Activated B cell treated with CpG ODN at 0.5 μM for 24 hours (primary cell): ENCODE data around the gene RUSC1. TPM values are rescaled to one million over a fixed set of nuclear protein-coding genes. Genes with fewer than 3 reads are reported as not detected.

Experiments
- ATAC-seq: fragments of 200-7000 bp; cut with Tn5 transposase; one replicate; pipeline ENCODE4 v1.10.0; 2021; ENCODE audit warnings: low read depth, mild to moderate bottlenecking, moderate library complexity
- CTCF ChIA-PET: fragments of 350-600 bp; sonication (Branson Sonifier 250); formaldehyde crosslinking; loops from one replicate; lab custom pipeline; 2021; ENCODE audit warnings: antibody characterized with exemption; lab: Charles Lee
- POLR2A ChIA-PET: fragments of 350-600 bp; sonication (Branson Sonifier 250); formaldehyde crosslinking; loops from one replicate; lab custom pipeline; 2021; ENCODE audit warnings: antibody characterized with exemption; lab: Charles Lee
- DNase-seq: peaks from one replicate; pipeline ENCODE4 v3.0.0; 2022
- H3K27ac Mint-ChIP-seq: one replicate; pipeline ENCODE4 v1.8.0; 2020; ENCODE audit warnings: mixed read lengths
- H3K27me3 Mint-ChIP-seq: one replicate; pipeline ENCODE4 v1.8.0; 2021; ENCODE audit warnings: mixed read lengths
- H3K36me3 Mint-ChIP-seq: one replicate; pipeline ENCODE4 v1.8.0; 2021; ENCODE audit warnings: low read depth, mixed read lengths
- H3K4me1 Mint-ChIP-seq: one replicate; pipeline ENCODE4 v1.8.0; 2021; ENCODE audit warnings: mixed read lengths
- H3K4me3 Mint-ChIP-seq: one replicate; pipeline ENCODE4 v1.8.0; 2020; ENCODE audit warnings: mild to moderate bottlenecking, mixed read lengths
- H3K9me3 Mint-ChIP-seq: one replicate; pipeline ENCODE4 v1.8.0; 2020; ENCODE audit warnings: mixed read lengths
- intact Hi-C: fragments of 100-400 bp; cut with micrococcal nuclease; formaldehyde crosslinking; loops from one replicate; pipeline ENCODE4 v1.15.1; 2024
- total RNA-seq: library from RNA; stranded (reverse); gene quantifications from 2 replicates; pipeline ENCODE4 v1.2.3, GENCODE V29; 2022
- TF ChIP-seq, protein P1 (sequence below): fragments of 200-600 bp; IDR thresholded peaks from one replicate; pipeline ENCODE4 v1.8.0; 2022; ENCODE audit warnings: antibody characterized with exemption, mild to moderate bottlenecking

RUSC1 gene
- total RNA-seq, 1 donor from 2014 or later, result 15.0 TPM

DNA sequence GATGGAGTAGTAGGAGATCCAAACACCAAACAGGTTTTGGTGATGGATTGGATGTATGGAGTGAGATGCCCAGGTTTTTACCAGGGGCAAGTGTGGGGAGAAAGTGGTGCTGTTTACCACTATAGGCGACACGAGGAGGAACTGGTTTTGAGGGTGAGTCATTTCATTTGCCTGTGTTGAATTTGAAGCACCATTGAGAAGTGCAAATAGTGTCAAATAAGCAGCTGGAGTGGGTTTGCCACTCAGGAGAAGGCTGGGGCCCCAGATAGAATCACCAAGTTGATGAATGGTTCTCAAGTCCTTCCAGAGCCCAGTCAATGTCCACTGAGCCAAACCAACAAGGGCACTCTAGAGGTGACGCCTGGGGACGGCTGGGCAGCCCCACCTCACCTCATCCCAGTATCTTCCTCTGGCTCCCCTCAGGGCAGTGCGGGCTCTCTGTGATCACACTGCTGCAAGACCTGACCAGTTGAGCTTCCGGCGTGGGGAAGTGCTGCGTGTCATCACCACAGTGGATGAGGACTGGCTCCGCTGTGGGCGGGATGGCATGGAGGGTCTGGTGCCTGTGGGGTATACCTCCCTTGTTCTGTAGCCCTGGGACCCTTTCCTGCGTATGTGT lies 9.4 kb downstream of the RUSC1 start:
- Mint-ChIP-seq H3K4me3 (no peak overlapping the region), H3K4me1 (peaks cover 5% of the 10 kb centered on the region), H3K27ac (no peak overlapping the region), H3K9me3 (no peaks in the 10 kb centered on the region), H3K36me3 (peaks cover 30% of the 10 kb centered on the region), H3K27me3 (no peaks in the 10 kb centered on the region)
- peak; percentile 47 for ATAC-seq
- ChIA-PET CTCF (no interaction called here), POLR2A (interaction anchor here (1.0 kb wide), 1 partner anchor 57 kb away, joined by 11 read pairs; the partner anchor contains the start of gene CLK2)
- TF ChIP-seq, protein P1, sequence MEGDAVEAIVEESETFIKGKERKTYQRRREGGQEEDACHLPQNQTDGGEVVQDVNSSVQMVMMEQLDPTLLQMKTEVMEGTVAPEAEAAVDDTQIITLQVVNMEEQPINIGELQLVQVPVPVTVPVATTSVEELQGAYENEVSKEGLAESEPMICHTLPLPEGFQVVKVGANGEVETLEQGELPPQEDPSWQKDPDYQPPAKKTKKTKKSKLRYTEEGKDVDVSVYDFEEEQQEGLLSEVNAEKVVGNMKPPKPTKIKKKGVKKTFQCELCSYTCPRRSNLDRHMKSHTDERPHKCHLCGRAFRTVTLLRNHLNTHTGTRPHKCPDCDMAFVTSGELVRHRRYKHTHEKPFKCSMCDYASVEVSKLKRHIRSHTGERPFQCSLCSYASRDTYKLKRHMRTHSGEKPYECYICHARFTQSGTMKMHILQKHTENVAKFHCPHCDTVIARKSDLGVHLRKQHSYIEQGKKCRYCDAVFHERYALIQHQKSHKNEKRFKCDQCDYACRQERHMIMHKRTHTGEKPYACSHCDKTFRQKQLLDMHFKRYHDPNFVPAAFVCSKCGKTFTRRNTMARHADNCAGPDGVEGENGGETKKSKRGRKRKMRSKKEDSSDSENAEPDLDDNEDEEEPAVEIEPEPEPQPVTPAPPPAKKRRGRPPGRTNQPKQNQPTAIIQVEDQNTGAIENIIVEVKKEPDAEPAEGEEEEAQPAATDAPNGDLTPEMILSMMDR, result no peak
- no peak for DNase-seq
- intact Hi-C loops, result no loop called here

DNA sequence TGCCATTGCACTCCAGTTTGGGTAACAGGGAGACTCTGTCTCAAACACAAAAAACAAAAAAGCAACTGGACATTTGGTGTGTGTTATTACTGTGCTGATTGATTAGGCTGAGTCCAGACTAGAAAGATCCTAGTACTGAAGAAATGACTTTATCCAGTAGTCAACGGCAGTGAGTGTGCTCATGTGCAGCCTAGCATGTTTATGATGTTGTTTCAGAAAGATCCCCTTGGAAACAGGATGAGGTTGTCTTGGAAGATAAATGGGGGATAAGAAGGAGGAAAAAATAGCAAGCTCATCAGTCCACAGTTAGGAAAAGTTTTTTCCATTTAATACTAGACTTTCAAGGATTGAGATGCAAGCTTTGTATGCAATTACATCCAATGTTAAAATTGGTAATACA lies 14.3 kb downstream of the RUSC1 start:
- ChIA-PET CTCF (interaction anchor here (0.9 to 1.4 kb wide), 2 partner anchors 9 to 11 kb away, joined by 3 read pairs; no protein-coding TSS in a partner anchor), POLR2A (no interaction called here)
- DNase-seq, result no peak
- no peak for ATAC-seq
- TF ChIP-seq, protein P1, result no peak
- intact Hi-C loops, result no loop called here
- H3K4me3 Mint-ChIP-seq, result no peak overlapping the region
- H3K36me3 Mint-ChIP-seq, result peaks cover 65% of the 10 kb centered on the region
- no peaks in the 10 kb centered on the region for H3K4me1 Mint-ChIP-seq
- no peaks in the 10 kb centered on the region for H3K9me3 Mint-ChIP-seq
- no peaks in the 10 kb centered on the region for H3K27me3 Mint-ChIP-seq
- H3K27ac Mint-ChIP-seq, result no peak overlapping the region

DNA sequence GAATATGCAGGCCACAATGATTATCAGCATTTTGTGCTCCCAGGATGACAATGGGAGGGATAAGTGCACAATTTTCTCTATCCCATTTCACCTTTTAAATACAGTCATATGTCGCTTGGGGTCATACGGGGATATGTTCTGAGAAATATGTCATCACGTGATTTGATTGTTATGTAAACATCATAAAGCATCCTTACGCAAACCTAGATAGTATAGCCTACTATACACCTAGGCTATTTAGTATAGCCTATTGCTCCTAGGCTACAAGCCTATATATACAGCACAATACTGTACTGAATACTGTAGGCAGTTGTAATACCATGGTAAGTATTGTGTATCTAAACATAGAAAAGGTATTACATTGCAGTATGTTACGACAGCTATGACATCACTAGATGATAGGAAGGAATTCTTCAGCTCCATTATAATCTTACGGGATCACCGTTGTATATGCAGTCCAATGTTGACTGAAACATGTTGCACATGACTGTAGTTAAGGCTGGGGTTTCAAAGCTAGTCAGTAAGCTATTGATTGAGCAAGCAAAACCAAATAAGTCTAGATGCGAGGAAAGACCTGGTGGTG lies 18.9 kb downstream of the RUSC1 start:
- TF ChIP-seq, protein P1, result no peak
- CTCF ChIA-PET, result no interaction called here
- ATAC-seq, result no peak
- H3K27ac Mint-ChIP-seq, result no peak overlapping the region
- H3K4me3 Mint-ChIP-seq, result no peak overlapping the region
- intact Hi-C loops, result no loop called here
- no peaks in the 10 kb centered on the region for H3K9me3 Mint-ChIP-seq
- peaks cover 86% of the 10 kb centered on the region for H3K36me3 Mint-ChIP-seq
- POLR2A ChIA-PET, result no interaction called here
- DNase-seq, result no peak
- no peaks in the 10 kb centered on the region for H3K4me1 Mint-ChIP-seq
- no peaks in the 10 kb centered on the region for H3K27me3 Mint-ChIP-seq

DNA sequence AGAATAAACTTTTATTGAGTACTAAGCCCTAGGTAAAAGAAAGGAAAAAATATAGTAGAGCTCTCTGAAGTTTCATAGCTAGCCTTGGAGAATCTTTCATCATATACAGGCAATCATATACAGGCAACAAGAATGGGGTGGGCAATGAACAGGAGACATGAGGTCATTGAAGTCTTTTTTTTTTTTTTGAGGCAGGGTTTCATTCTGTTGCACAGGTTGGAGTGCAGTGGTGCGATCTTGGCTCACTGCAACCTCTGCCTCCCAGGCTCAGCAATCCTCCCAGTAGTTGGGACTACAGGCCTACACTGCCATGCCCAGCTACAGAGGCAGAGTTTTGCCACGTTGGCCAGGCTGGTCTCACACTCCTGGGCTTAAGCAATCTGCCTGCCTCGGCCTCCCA lies 22.1 kb downstream of the RUSC1 start:
- POLR2A ChIA-PET, result no interaction called here
- no peak for ATAC-seq
- H3K27ac Mint-ChIP-seq, result no peak overlapping the region

DNA sequence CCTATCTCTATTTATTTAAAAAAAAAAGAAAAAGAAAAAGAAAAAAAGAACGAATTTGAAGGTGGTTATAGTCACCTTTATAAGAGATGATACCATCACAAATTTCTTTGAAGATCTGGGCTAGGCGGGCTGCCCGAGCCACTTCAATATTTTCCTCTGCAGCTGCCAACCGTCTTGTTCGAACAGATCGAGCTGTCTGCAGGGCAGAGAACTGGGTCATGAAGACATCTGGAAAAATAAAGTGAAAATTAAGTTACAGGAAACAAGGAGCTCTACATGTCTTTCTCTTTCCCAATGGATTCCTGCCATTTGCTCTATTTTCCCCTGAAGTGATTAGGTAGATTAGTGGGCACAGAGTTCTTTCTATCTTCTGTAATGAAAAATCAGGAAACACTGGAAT lies 31.9 kb downstream of the RUSC1 start:
- TF ChIP-seq, protein P1, result no peak
- CTCF ChIA-PET, result interaction anchor here (0.8 kb wide), 1 partner anchor 9 kb away, joined by 3 read pairs; no protein-coding TSS in a partner anchor
- DNase-seq (no peak), ATAC-seq (no peak)
- no peaks in the 10 kb centered on the region for H3K9me3 Mint-ChIP-seq
- POLR2A ChIA-PET, result no interaction called here
- intact Hi-C loops, result loop anchor here (10.0 kb wide), 1 partner anchor 242 kb away; no protein-coding TSS in a partner anchor
- H3K4me3 Mint-ChIP-seq, result no peak overlapping the region
- no peak overlapping the region for H3K27ac Mint-ChIP-seq
- no peaks in the 10 kb centered on the region for H3K4me1 Mint-ChIP-seq
- H3K27me3 Mint-ChIP-seq, result no peaks in the 10 kb centered on the region
- peaks cover 73% of the 10 kb centered on the region for H3K36me3 Mint-ChIP-seq

More for the DNA sequence above, 22.1 kb downstream of the RUSC1 start:
- TF ChIP-seq, protein P1, result no peak
- CTCF ChIA-PET, result interaction anchor here (1.5 kb wide), 1 partner anchor 8 kb away, joined by 3 read pairs; no protein-coding TSS in a partner anchor
- intact Hi-C loops, result no loop called here
- peaks cover 85% of the 10 kb centered on the region for H3K36me3 Mint-ChIP-seq
- H3K4me3 Mint-ChIP-seq, result no peak overlapping the region
- no peaks in the 10 kb centered on the region for H3K27me3 Mint-ChIP-seq
- no peaks in the 10 kb centered on the region for H3K4me1 Mint-ChIP-seq
- no peaks in the 10 kb centered on the region for H3K9me3 Mint-ChIP-seq
- no peak for DNase-seq
